GM19328 (cell line): ENCODE measurements around the gene MOB3C.
"Not testable (repeated sequence)": the region's sequence is repeated elsewhere in the genome, so short reads cannot be mapped to it uniquely, and the experiment has no call there.

ENCODE experiments used
- ATAC-seq: cut with Tn5 transposase; IDR thresholded peaks from one replicate; pipeline ENCODE4 v1.9.1; 2021; ENCODE audit warnings: mild to moderate bottlenecking, moderate library complexity; ENCODE audit not compliant: unreplicated experiment

The MOB3C gene

GRCh38 chr1:46616277-46617107, at the start of gene MOB3C:
MOB3C (minus strand) TSS chr1:46616811; CDS start chr1:46613321, 3,490 bp downstream.
- ATAC-seq: peak; percentile 80

GRCh38 chr1:46665983-46666382, 49.4 kb upstream of the MOB3C start:
- ATAC-seq: no peak

GRCh38 chr1:46662919-46663318, 46.3 kb upstream of the MOB3C start:
- not testable (repeated sequence) for ATAC-seq

GRCh38 chr1:46660116-46660515, 43.5 kb upstream of the MOB3C start:
- not testable (repeated sequence) for ATAC-seq

GRCh38 chr1:46659307-46659870, 42.8 kb upstream of the MOB3C start:
- no peak for ATAC-seq

- ATAC-seq: no peak
Observed at GRCh38 chr1:46657775-46658174, 41.2 kb upstream of the MOB3C start.

- ATAC-seq: no peak
Observed at GRCh38 chr1:46656643-46657042, 40.0 kb upstream of the MOB3C start.

- no peak for ATAC-seq
Observed at GRCh38 chr1:46655848-46656247, 39.2 kb upstream of the MOB3C start.

- ATAC-seq: not testable (repeated sequence)
Observed at GRCh38 chr1:46654698-46655097, 38.1 kb upstream of the MOB3C start.

- ATAC-seq: no peak
Observed at GRCh38 chr1:46654012-46654411, 37.4 kb upstream of the MOB3C start.

- no peak for ATAC-seq
Observed at GRCh38 chr1:46653405-46653958, 36.9 kb upstream of the MOB3C start.

- ATAC-seq: no peak
Observed at GRCh38 chr1:46652321-46653100, 35.9 kb upstream of the MOB3C start.

GRCh38 chr1:46651152-46651551, 34.5 kb upstream of the MOB3C start:
- ATAC-seq: not testable (repeated sequence)

GRCh38 chr1:46650491-46650890, 33.9 kb upstream of the MOB3C start:
- ATAC-seq: no peak

GRCh38 chr1:46649764-46650163, 33.2 kb upstream of the MOB3C start:
- no peak for ATAC-seq

- no peak for ATAC-seq
Observed at GRCh38 chr1:46647611-46648010, 31.0 kb upstream of the MOB3C start.

GRCh38 chr1:46646844-46647243, 30.2 kb upstream of the MOB3C start:
- ATAC-seq: no peak

GRCh38 chr1:46646331-46646730, 29.7 kb upstream of the MOB3C start:
- no peak for ATAC-seq

GRCh38 chr1:46645815-46646214, 29.2 kb upstream of the MOB3C start:
- no peak for ATAC-seq

GRCh38 chr1:46643368-46643775, 26.8 kb upstream of the MOB3C start:
- no peak for ATAC-seq

GRCh38 chr1:46642115-46642680, 25.6 kb upstream of the MOB3C start:
- ATAC-seq: no peak
